K562 (cell line): ENCODE data around the gene STAG2. TPM values are rescaled to one million over a fixed set of nuclear protein-coding genes. Genes with fewer than 3 reads are reported as not detected.
A peak's percentile ranks its signal among the peaks of the same experiment; 100 is the strongest.

Experiments
- CCNT2 ChIP-seq: IDR thresholded peaks from 2 replicates; pipeline ENCODE4 v1.6.1; 2011; ENCODE audit warnings: borderline replicate concordance, low read depth, mild to moderate bottlenecking, moderate library complexity, mixed read lengths, low read length; ENCODE audit not compliant: insufficient read length; ENCODE audit errors: extremely low read depth
- DACH1 ChIP-seq: fragments of 450-650 bp; IDR thresholded peaks from 2 replicates; pipeline ENCODE4 v1.6.1; 2018; ENCODE audit not compliant: partially characterized antibody
- ETV6 ChIP-seq, 3 experiments: fragments of 150-350 bp in 1 of 3; sonication (generic) in 1 of 3; formaldehyde crosslinking in 1 of 3; IDR thresholded peaks; 2 replicates each; pipeline versions ENCODE4 v1.6.1 to v1.8.0; 2014 to 2022; ENCODE audit warnings: borderline replicate concordance in 2 of 3, low read depth in 2 of 3, antibody characterized with exemption in 1 of 3, low read length in 1 of 3, mild to moderate bottlenecking in 1 of 3, missing genetic modification reagents in 1 of 3
- ILK ChIP-seq: fragments of 450-650 bp; IDR thresholded peaks from 2 replicates; pipeline ENCODE4 v1.6.1; 2016; ENCODE audit warnings: missing genetic modification characterization, low read depth, mild to moderate bottlenecking, missing compliant biosample characterization, moderate library complexity, borderline replicate concordance
- MED1 ChIP-seq: sonication (generic); formaldehyde crosslinking; IDR thresholded peaks from 2 replicates; pipeline ENCODE4 v1.8.1; 2023; ENCODE audit warnings: missing genetic modification reagents, borderline replicate concordance
- PCBP1 ChIP-seq: fragments of 200-400 bp; formaldehyde crosslinking; IDR thresholded peaks from 2 replicates; pipeline ENCODE4 v1.6.1; 2018; ENCODE audit warnings: mild to moderate bottlenecking, low read depth, low read length; ENCODE audit not compliant: poor library complexity, severe bottlenecking
- TAF15 ChIP-seq: fragments of 200-400 bp; formaldehyde crosslinking; IDR thresholded peaks from 2 replicates; pipeline ENCODE4 v1.6.1; 2017; ENCODE audit warnings: mild to moderate bottlenecking, low read depth, low read length, moderate library complexity
- TAF9B ChIP-seq: fragments of 450-650 bp; IDR thresholded peaks from 2 replicates; pipeline ENCODE4 v1.6.1; 2018; ENCODE audit warnings: mild to moderate bottlenecking; ENCODE audit not compliant: partially characterized antibody
- ZNF324 ChIP-seq: fragments of 250-450 bp; sonication (Bioruptor Pico); IDR thresholded peaks from 2 replicates; pipeline ENCODE4 v1.4.0; 2020; ENCODE audit warnings: mild to moderate bottlenecking
- ZNF589 ChIP-seq: fragments of 200-800 bp; sonication (Bioruptor generic); IDR thresholded peaks from 2 replicates; pipeline ENCODE4 v1.6.1; 2016; ENCODE audit warnings: low read depth, missing genetic modification characterization, missing compliant biosample characterization
- ZNF830 ChIP-seq: fragments of 250-450 bp; sonication (Bioruptor Pico); IDR thresholded peaks from 2 replicates; pipeline ENCODE4 v1.5.0; 2021; ENCODE audit warnings: mild to moderate bottlenecking
- polyA plus RNA-seq, 8 experiments: library from polyadenylated mRNA; depleted of rRNA in 4 of 8; stranded (reverse) in 5 of 8; unstranded in 3 of 8; fragments of >200 nt; fragmentation: Nextera tagmentation in 2 of 8; fragmentation: Illumina TruSeq in 1 of 8; extraction: Ambion mirVana in 2 of 8; extraction: Trizol in 1 of 8; gene quantifications; 2 replicates each; pipeline versions ENCODE4 v1.2.1 to v1.2.3, GENCODE V29; 2011 to 2014; ENCODE audit warnings: inconsistent platforms in 1 of 8, missing spikeins in 1 of 8
- total RNA-seq, 7 experiments: library from RNA; depleted of rRNA in 6 of 7; stranded (reverse); fragments of >200 nt in 6 of 7; fragmentation: Illumina TruSeq in 2 of 7; extraction: Trizol in 2 of 7; gene quantifications; 2 replicates each; pipeline versions ENCODE4 v1.2.1 to v1.2.3, GENCODE V29; 2011 to 2021; ENCODE audit warnings: low replicate concordance in 1 of 7
- TF ChIP-seq, protein P1 (sequence below): fragments of 250-450 bp; sonication (Bioruptor Pico); IDR thresholded peaks from 2 replicates; pipeline ENCODE4 v1.4.0; 2020; ENCODE audit warnings: mild to moderate bottlenecking, moderate library complexity
- TF ChIP-seq, protein P2 (sequence below): fragments of 250-450 bp; sonication (Bioruptor Pico); IDR thresholded peaks from 2 replicates; pipeline ENCODE4 v1.6.1; 2021; ENCODE audit warnings: mild to moderate bottlenecking
- TF ChIP-seq, protein P3 (sequence below): sonication (generic); formaldehyde crosslinking; IDR thresholded peaks from 2 replicates; pipeline ENCODE4 v1.8.0; 2022; ENCODE audit warnings: mild to moderate bottlenecking, missing genetic modification reagents
- TF ChIP-seq, protein P4 (sequence below): sonication (generic); formaldehyde crosslinking; IDR thresholded peaks from 2 replicates; pipeline ENCODE4 v1.4.0; 2020; ENCODE audit warnings: mild to moderate bottlenecking, missing genetic modification reagents
- TF ChIP-seq, protein P5 (sequence below), 3 experiments: IDR thresholded peaks in 2 of 3; conservative IDR thresholded peaks in 1 of 3; 2 replicates each; pipeline ENCODE4 v1.5.1; 2011 to 2012; ENCODE audit warnings: low read length in 3 of 3, mild to moderate bottlenecking in 3 of 3, control low read depth in 2 of 3, improper control_type of control experiment in 1 of 3, inconsistent platforms in 1 of 3, low read depth in 1 of 3, mixed read lengths in 1 of 3, moderate library complexity in 1 of 3; ENCODE audit not compliant: insufficient read depth in 2 of 3
- TF ChIP-seq, protein P6 (sequence below): IDR thresholded peaks from 2 replicates; pipeline ENCODE4 v1.6.1; 2011; ENCODE audit not compliant: insufficient read length; ENCODE audit errors: extremely low read depth

STAG2 gene
- total and polyA plus RNA-seq, 9 of the 15 experiments (the other 6 are each of a cell fraction or from before 2014, with no cell fraction given): 40.3 to 133 (median 90.1) TPM

DNA sequence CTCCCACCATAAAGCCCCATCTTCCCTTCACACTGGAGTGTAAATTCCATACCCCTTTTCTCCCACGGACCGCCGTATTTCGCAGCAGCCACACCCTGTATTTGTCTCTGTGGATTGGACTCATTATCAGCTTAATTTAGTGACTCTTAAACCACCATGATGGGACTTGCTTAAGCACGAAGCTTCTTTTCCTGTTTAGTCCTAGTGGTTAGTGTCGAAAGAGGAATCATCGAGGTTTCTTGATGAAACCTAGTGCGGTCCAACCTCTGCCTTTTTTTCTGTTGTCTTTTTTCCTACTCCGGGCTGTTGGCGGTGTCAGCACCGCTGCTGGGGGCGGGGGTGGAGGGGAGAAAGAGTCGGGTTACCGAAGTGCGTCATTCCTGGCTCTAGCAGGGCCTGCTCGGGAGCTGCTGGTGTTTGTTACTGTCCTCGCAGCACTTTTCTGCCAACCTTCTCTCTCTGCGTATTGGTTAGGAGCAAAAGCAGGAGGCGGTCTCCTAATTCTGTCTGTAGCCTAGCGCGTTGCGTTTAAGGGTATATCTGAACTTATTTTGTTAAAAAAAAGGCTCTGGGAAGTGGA is 1.4 kb downstream of the STAG2 start (continued):
- TF ChIP-seq, protein P1, sequence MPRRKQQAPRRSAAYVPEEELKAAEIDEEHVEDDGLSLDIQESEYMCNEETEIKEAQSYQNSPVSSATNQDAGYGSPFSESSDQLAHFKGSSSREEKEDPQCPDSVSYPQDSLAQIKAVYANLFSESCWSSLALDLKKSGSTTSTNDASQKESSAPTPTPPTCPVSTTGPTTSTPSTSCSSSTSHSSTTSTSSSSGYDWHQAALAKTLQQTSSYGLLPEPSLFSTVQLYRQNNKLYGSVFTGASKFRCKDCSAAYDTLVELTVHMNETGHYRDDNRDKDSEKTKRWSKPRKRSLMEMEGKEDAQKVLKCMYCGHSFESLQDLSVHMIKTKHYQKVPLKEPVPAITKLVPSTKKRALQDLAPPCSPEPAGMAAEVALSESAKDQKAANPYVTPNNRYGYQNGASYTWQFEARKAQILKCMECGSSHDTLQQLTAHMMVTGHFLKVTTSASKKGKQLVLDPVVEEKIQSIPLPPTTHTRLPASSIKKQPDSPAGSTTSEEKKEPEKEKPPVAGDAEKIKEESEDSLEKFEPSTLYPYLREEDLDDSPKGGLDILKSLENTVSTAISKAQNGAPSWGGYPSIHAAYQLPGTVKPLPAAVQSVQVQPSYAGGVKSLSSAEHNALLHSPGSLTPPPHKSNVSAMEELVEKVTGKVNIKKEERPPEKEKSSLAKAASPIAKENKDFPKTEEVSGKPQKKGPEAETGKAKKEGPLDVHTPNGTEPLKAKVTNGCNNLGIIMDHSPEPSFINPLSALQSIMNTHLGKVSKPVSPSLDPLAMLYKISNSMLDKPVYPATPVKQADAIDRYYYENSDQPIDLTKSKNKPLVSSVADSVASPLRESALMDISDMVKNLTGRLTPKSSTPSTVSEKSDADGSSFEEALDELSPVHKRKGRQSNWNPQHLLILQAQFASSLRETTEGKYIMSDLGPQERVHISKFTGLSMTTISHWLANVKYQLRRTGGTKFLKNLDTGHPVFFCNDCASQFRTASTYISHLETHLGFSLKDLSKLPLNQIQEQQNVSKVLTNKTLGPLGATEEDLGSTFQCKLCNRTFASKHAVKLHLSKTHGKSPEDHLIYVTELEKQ (CRISPR knock-in tag): no peak
- TF ChIP-seq ILK (tag): no peak
- no peak for TF ChIP-seq DACH1
- TF ChIP-seq ETV6 (IDR thresholded peaks at IDR 0.05; ENCODE audit: borderline replicate concordance in 1 of 2, low read depth in 2 of 2, low read length in 1 of 2): no peak
- no peak for TF ChIP-seq ETV6 (CRISPR knock-in tag; IDR thresholded peaks at IDR 0.05; ENCODE audit: borderline replicate concordance)
- TF ChIP-seq, protein P2, sequence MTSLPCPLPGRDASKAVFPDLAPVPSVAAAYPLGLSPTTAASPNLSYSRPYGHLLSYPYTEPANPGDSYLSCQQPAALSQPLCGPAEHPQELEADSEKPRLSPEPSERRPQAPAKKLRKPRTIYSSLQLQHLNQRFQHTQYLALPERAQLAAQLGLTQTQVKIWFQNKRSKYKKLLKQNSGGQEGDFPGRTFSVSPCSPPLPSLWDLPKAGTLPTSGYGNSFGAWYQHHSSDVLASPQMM: no peak
- no peak for TF ChIP-seq ZNF830 (CRISPR knock-in tag)
- TF ChIP-seq PCBP1: no peak
- TF ChIP-seq, protein P3, sequence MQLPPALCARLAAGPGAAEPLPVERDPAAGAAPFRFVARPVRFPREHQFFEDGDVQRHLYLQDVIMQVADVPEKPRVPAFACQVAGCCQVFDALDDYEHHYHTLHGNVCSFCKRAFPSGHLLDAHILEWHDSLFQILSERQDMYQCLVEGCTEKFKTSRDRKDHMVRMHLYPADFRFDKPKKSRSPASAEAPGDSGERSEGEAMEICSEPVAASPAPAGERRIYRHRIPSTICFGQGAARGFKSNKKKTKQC (CRISPR knock-in tag): no peak
- no peak for TF ChIP-seq CCNT2
- no peak for TF ChIP-seq MED1 (CRISPR knock-in tag)
- TF ChIP-seq, protein P4, sequence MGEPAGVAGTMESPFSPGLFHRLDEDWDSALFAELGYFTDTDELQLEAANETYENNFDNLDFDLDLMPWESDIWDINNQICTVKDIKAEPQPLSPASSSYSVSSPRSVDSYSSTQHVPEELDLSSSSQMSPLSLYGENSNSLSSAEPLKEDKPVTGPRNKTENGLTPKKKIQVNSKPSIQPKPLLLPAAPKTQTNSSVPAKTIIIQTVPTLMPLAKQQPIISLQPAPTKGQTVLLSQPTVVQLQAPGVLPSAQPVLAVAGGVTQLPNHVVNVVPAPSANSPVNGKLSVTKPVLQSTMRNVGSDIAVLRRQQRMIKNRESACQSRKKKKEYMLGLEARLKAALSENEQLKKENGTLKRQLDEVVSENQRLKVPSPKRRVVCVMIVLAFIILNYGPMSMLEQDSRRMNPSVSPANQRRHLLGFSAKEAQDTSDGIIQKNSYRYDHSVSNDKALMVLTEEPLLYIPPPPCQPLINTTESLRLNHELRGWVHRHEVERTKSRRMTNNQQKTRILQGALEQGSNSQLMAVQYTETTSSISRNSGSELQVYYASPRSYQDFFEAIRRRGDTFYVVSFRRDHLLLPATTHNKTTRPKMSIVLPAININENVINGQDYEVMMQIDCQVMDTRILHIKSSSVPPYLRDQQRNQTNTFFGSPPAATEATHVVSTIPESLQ (CRISPR knock-in tag): no peak
- TF ChIP-seq, protein P5, sequence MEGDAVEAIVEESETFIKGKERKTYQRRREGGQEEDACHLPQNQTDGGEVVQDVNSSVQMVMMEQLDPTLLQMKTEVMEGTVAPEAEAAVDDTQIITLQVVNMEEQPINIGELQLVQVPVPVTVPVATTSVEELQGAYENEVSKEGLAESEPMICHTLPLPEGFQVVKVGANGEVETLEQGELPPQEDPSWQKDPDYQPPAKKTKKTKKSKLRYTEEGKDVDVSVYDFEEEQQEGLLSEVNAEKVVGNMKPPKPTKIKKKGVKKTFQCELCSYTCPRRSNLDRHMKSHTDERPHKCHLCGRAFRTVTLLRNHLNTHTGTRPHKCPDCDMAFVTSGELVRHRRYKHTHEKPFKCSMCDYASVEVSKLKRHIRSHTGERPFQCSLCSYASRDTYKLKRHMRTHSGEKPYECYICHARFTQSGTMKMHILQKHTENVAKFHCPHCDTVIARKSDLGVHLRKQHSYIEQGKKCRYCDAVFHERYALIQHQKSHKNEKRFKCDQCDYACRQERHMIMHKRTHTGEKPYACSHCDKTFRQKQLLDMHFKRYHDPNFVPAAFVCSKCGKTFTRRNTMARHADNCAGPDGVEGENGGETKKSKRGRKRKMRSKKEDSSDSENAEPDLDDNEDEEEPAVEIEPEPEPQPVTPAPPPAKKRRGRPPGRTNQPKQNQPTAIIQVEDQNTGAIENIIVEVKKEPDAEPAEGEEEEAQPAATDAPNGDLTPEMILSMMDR (IDR thresholded peaks at IDR 0.05 in 2 of 3, conservative IDR thresholded peaks at IDR 0.05 in 1 of 3; ENCODE audit: insufficient read depth in 2 of 3, low read depth in 1 of 3, low read length in 3 of 3): no peak
- TF ChIP-seq ZNF589 (CRISPR knock-in tag): no peak
- TF ChIP-seq, protein P6, sequence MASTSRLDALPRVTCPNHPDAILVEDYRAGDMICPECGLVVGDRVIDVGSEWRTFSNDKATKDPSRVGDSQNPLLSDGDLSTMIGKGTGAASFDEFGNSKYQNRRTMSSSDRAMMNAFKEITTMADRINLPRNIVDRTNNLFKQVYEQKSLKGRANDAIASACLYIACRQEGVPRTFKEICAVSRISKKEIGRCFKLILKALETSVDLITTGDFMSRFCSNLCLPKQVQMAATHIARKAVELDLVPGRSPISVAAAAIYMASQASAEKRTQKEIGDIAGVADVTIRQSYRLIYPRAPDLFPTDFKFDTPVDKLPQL: no peak
- TF ChIP-seq TAF9B: peak; percentile 75
- TF ChIP-seq TAF15: no peak
- TF ChIP-seq ZNF324 (CRISPR knock-in tag): no peak
